ENCODE results near the gene LSAMP. TPM values are rescaled to one million over a fixed set of nuclear protein-coding genes. Genes with fewer than 3 reads are reported as not detected.

LSAMP gene
- total RNA-seq, 1 donor from 2014 or later = 1.1 TPM

DNA sequence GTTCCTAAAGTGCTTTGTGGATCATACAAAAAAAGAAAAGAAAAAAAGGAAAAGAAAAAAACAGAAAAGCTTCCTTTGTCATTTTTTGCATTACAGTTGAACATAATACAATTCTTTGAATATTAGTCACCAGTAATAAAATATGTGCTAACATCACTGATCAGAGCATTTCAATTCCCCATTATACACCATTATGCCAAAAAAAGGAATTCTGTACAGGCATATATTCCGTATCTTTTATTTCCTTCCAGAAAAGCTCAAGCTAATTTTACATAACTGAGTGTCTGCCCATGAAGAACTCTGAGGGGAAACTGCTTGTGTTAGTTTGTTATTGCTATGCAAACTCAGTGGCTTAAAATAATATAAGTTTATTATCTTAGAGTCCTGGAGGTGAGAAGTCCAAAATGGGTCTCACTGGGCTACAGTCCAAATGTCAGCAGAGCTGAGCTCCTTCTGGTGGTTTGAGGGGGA lies 444.1 kb downstream of the LSAMP start:
- peak overlapping the region; percentile 88 for H3K27ac Mint-ChIP-seq (ENCODE audit: unreplicated experiment)
- peaks cover 4% of the 10 kb centered on the region for H3K9me3 Mint-ChIP-seq (ENCODE audit: low read depth)
- no peak overlapping the region for H3K4me3 Mint-ChIP-seq (ENCODE audit: unreplicated experiment)
- H3K27me3 Mint-ChIP-seq (ENCODE audit: low read depth) = no peaks in the 10 kb centered on the region
- H3K36me3 Mint-ChIP-seq (ENCODE audit: low read depth) = no peaks in the 10 kb centered on the region
- H3K4me1 Mint-ChIP-seq (ENCODE audit: low read depth) = peaks cover 57% of the 10 kb centered on the region
- TF ChIP-seq, protein P1, sequence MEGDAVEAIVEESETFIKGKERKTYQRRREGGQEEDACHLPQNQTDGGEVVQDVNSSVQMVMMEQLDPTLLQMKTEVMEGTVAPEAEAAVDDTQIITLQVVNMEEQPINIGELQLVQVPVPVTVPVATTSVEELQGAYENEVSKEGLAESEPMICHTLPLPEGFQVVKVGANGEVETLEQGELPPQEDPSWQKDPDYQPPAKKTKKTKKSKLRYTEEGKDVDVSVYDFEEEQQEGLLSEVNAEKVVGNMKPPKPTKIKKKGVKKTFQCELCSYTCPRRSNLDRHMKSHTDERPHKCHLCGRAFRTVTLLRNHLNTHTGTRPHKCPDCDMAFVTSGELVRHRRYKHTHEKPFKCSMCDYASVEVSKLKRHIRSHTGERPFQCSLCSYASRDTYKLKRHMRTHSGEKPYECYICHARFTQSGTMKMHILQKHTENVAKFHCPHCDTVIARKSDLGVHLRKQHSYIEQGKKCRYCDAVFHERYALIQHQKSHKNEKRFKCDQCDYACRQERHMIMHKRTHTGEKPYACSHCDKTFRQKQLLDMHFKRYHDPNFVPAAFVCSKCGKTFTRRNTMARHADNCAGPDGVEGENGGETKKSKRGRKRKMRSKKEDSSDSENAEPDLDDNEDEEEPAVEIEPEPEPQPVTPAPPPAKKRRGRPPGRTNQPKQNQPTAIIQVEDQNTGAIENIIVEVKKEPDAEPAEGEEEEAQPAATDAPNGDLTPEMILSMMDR (IDR thresholded peaks at IDR 0.05) = no peak
- DNase-seq (ENCODE audit: low spot score) = no peak

DNA sequence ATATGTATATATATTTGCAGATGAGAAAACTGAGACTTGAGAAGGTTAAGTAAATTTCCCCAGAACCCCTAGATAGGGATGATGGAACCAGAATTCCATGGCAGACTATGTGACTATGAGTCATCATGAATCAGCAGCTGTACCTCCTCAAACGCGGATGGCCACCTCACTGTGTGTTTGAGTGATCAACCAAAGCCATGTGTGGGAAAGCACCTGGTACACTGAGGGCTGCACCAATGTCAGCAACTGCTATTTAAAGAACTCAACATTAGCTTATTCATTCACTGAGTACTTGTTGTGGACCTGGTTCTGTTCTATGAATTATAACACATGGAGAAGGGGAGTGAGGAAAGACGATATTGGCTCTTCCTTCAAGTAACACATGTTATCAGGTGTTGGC lies 445.0 kb downstream of the LSAMP start:
- Mint-ChIP-seq H3K9me3 (ENCODE audit: low read depth) (peaks cover 4% of the 10 kb centered on the region), H3K4me1 (ENCODE audit: low read depth) (peaks cover 49% of the 10 kb centered on the region), H3K36me3 (ENCODE audit: low read depth) (no peaks in the 10 kb centered on the region), H3K27me3 (ENCODE audit: low read depth) (no peaks in the 10 kb centered on the region), H3K27ac (ENCODE audit: unreplicated experiment) (peak overlapping the region; percentile 88), H3K4me3 (ENCODE audit: unreplicated experiment) (no peak overlapping the region)
- no peak for DNase-seq (ENCODE audit: low spot score)
- TF ChIP-seq, protein P1 (IDR thresholded peaks at IDR 0.05) = no peak

DNA sequence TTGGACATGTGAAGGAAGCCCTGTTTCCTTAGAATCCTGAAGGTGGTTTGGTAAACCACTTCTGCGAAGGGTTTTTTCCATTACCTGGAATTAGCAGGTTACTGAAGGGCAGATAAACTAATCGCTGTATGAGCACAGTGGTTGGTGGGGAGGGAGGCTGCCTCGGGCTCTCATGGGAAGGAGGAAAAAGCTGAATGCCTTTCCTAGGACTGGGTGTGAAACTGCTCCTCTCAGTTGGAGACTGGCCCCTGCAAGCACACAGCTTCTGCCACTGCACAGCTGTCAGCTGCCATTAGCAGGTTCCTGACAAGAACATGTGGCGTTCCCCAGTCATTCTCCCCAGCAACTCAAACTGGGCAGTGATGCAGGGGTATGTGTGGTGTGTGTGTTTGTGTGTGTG lies 445.7 kb downstream of the LSAMP start:
- no peak for DNase-seq (ENCODE audit: low spot score)
- H3K27ac Mint-ChIP-seq (ENCODE audit: unreplicated experiment) = peak overlapping the region; percentile 57
- H3K9me3 Mint-ChIP-seq (ENCODE audit: low read depth) = peaks cover 4% of the 10 kb centered on the region
- TF ChIP-seq, protein P1 (IDR thresholded peaks at IDR 0.05) = no peak
- H3K4me3 Mint-ChIP-seq (ENCODE audit: unreplicated experiment) = no peak overlapping the region
- peaks cover 42% of the 10 kb centered on the region for H3K4me1 Mint-ChIP-seq (ENCODE audit: low read depth)
- H3K27me3 Mint-ChIP-seq (ENCODE audit: low read depth) = no peaks in the 10 kb centered on the region
- no peaks in the 10 kb centered on the region for H3K36me3 Mint-ChIP-seq (ENCODE audit: low read depth)

DNA sequence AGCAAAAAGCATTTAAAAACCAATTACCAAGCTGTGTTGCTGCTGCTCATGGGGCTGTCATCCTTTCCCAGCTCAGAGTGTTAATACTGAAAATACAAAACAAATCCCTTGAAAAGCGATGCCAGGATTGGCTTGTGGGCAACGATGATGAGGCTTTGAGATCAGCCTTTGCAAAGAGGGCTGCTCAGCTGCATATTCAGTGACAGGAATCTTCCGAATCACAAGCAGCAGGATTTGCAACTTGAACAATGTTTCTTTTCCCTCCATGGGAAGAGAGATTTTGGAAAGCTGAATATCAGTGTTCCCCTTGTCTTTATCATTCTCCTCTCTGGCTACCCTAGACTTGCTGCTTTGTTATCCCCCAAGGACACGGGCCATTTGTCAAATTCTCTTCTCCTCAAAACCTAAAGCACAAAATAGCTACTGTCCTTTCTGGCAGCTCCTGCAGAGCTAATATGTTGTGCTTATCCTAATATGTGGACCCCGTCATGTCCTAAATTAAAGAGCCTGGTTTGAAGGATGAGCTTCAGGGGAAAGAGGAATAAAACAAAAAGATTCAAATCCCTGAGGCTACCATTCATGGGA lies 446.2 kb downstream of the LSAMP start:
- no peak for DNase-seq (ENCODE audit: low spot score)
- Mint-ChIP-seq H3K4me3 (ENCODE audit: unreplicated experiment) (no peak overlapping the region), H3K4me1 (ENCODE audit: low read depth) (peaks cover 42% of the 10 kb centered on the region), H3K36me3 (ENCODE audit: low read depth) (no peaks in the 10 kb centered on the region), H3K27ac (ENCODE audit: unreplicated experiment) (no peak overlapping the region), H3K9me3 (ENCODE audit: low read depth) (peaks cover 4% of the 10 kb centered on the region), H3K27me3 (ENCODE audit: low read depth) (no peaks in the 10 kb centered on the region)
- TF ChIP-seq, protein P1 (IDR thresholded peaks at IDR 0.05) = no peak

DNA sequence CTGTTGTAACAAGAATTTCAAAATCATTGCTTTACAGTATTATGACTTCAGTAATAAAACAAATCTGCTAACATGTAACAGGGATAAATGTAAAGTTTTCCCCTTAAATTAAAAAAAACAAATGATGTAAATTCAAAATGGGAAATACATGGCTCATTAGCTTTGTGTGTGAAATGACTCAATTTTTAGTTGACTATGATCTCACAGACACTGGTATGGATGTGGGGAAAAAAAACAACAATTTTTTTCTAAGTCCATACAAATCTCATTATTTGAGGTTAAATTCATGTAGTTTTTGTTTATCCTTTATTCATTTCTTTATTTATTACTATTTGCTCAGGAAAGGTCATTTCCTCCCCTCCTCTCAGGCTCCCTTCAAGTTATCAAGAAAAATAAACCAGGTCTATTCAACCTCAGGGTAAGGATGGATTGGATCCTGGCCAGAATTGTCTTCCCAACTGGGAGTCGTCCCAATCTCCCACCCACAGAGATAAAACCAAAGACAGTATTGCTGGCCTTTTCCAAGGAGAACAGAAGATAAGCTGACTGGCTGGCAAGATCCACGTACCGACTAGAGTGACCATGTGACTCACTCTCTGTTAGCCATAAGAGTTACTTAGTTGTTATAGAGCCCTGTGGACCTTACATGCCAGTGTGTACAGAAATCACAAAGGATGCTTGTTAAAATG lies 448.7 kb downstream of the LSAMP start:
- Mint-ChIP-seq H3K36me3 (ENCODE audit: low read depth) (no peaks in the 10 kb centered on the region), H3K9me3 (ENCODE audit: low read depth) (peaks cover 4% of the 10 kb centered on the region), H3K4me3 (ENCODE audit: unreplicated experiment) (no peak overlapping the region), H3K27ac (ENCODE audit: unreplicated experiment) (peak overlapping the region; percentile 59), H3K27me3 (ENCODE audit: low read depth) (no peaks in the 10 kb centered on the region), H3K4me1 (ENCODE audit: low read depth) (peaks cover 29% of the 10 kb centered on the region)
- no peak for DNase-seq (ENCODE audit: low spot score)
- TF ChIP-seq, protein P1 (IDR thresholded peaks at IDR 0.05) = no peak
